Measurements from ENCODE around the gene SLC9A1. TPM values are rescaled to one million over a fixed set of nuclear protein-coding genes. Genes with fewer than 3 reads are reported as not detected.

SLC9A1 gene
- total RNA-seq, 1 experiment from 2014 or later, result 25.2 TPM

GRCh38 chr1:27099135-27099586 lies 55.8 kb downstream of the SLC9A1 start:
- H4K20me1 ChIP-seq (ENCODE audit: low read length), result no peaks in the 10 kb centered on the region
- ChIA-PET POLR2A (ENCODE audit: unreplicated experiment) (no interaction called here), CTCF (interaction anchor here (0.6 to 5.3 kb wide), 7 partner anchors 13 to 200 kb away, joined by 3 to 102 read pairs (median 3); no protein-coding TSS in a partner anchor)
- peak overlapping the region; percentile 67 for H3K4me2 ChIP-seq (ENCODE audit: low read length)
- no peaks in the 10 kb centered on the region for H3K9me2 ChIP-seq (replicated peaks; ENCODE audit: low read length)
- peaks cover 28% of the 10 kb centered on the region for H3K4me1 ChIP-seq (ENCODE audit: insufficient read depth, low read length)
- intact Hi-C loops (cut with micrococcal nuclease), result no loop called here
- BruUV-seq (replicated peaks), result TSS peak; percentile 40
- no peak overlapping the region for H3K4me3 ChIP-seq (ENCODE audit: low read length)
- H3K27ac ChIP-seq (ENCODE audit: low read length), result peak overlapping the region; percentile 89
- TF ChIP-seq EZH2phosphoT487 (IDR thresholded peaks at IDR 0.05; ENCODE audit: borderline replicate concordance, low read length) (no peak), EZH2 (IDR thresholded peaks at IDR 0.05; ENCODE audit: low read length, unreplicated experiment) (no peak)
- TF ChIP-seq, protein P1, sequence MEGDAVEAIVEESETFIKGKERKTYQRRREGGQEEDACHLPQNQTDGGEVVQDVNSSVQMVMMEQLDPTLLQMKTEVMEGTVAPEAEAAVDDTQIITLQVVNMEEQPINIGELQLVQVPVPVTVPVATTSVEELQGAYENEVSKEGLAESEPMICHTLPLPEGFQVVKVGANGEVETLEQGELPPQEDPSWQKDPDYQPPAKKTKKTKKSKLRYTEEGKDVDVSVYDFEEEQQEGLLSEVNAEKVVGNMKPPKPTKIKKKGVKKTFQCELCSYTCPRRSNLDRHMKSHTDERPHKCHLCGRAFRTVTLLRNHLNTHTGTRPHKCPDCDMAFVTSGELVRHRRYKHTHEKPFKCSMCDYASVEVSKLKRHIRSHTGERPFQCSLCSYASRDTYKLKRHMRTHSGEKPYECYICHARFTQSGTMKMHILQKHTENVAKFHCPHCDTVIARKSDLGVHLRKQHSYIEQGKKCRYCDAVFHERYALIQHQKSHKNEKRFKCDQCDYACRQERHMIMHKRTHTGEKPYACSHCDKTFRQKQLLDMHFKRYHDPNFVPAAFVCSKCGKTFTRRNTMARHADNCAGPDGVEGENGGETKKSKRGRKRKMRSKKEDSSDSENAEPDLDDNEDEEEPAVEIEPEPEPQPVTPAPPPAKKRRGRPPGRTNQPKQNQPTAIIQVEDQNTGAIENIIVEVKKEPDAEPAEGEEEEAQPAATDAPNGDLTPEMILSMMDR (conservative IDR thresholded peaks at IDR 0.05; ENCODE audit: low read depth, low read length), result peak; percentile 37; the same call in 1 of the 2 replicates
- peak overlapping the region; percentile 55; the same call in 1 of the 2 replicates for H2AFZ ChIP-seq (ENCODE audit: low read length)
- no peaks in the 10 kb centered on the region for H3K27me3 ChIP-seq (ENCODE audit: low read length)
- no peak; the same call in 1 of the 2 replicates for ATAC-seq
- no peaks in the 10 kb centered on the region for H3K79me2 ChIP-seq (ENCODE audit: low read length)
- peak overlapping the region; percentile 65 for H3K9ac ChIP-seq (ENCODE audit: low read length)
- 0 out of 2 replicates have a peak, but pooled peaks cover 3% of the 10 kb centered on the region for H3K36me3 ChIP-seq (ENCODE audit: low read depth, low read length)
- DNase-seq, result no peak
- no peaks in the 10 kb centered on the region for H3F3A ChIP-seq (ENCODE audit: low read length, unreplicated experiment)
- H3K9me3 ChIP-seq (ENCODE audit: low read length), result no peaks in the 10 kb centered on the region

DNA sequence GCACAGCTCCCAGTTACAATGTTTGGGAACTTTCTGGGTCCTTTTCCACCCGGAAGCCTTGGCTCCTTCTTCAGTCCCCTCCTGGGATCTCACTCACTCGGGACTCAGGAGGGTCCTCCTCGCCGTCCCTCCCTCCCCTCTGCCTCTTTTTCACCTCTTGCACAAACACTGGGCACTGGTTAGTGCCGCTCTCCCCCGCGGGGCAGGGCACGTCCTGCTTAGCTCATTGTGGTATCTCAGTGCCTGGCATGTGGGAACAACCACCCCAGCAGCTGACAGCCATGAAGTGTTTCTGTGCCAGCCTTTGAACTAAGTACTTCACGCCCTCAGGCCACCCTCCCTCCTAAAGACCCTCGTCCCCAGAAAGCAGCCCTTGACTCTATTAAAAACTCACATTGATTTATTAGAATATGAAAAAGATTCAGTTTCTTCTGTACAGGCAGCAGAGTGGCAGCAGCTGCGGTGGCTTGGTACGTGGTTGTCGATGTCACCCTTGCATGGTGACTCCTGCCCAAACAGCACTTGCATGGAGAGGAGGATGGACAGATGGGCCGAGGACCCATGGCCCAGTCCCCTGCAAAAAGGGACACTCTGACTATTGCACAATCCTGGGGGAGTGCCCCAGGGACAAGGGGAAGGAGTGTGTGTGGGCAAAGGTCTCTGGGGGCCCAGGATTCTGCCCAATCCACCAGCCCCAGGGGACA lies 56.3 kb downstream of the SLC9A1 start:
- H3F3A ChIP-seq (ENCODE audit: low read length, unreplicated experiment), result no peaks in the 10 kb centered on the region
- no peaks in the 10 kb centered on the region for H3K9me2 ChIP-seq (replicated peaks; ENCODE audit: low read length)
- ChIA-PET POLR2A (ENCODE audit: unreplicated experiment) (no interaction called here), CTCF (interaction anchor here (1.0 to 5.3 kb wide), 3 partner anchors 54 to 201 kb away, joined by 3 to 102 read pairs (median 3); no protein-coding TSS in a partner anchor)
- BruUV-seq (replicated peaks), result no TSS peak
- intact Hi-C loops (cut with micrococcal nuclease), result no loop called here
- no peaks in the 10 kb centered on the region for H3K27me3 ChIP-seq (ENCODE audit: low read length)
- peak overlapping the region; percentile 89 for H3K27ac ChIP-seq (ENCODE audit: low read length)
- H3K36me3 ChIP-seq (ENCODE audit: low read depth, low read length), result 0 out of 2 replicates have a peak, but pooled peaks cover 3% of the 10 kb centered on the region
- DNase-seq (no peak), ATAC-seq (no peak)
- H3K4me2 ChIP-seq (ENCODE audit: low read length), result peak overlapping the region; percentile 67
- H3K9me3 ChIP-seq (ENCODE audit: low read length), result no peaks in the 10 kb centered on the region
- H3K9ac ChIP-seq (ENCODE audit: low read length), result peak overlapping the region; percentile 65
- peaks cover 28% of the 10 kb centered on the region for H3K4me1 ChIP-seq (ENCODE audit: insufficient read depth, low read length)
- no peak for TF ChIP-seq EZH2phosphoT487 (IDR thresholded peaks at IDR 0.05; ENCODE audit: borderline replicate concordance, low read length)
- no peak for TF ChIP-seq EZH2 (IDR thresholded peaks at IDR 0.05; ENCODE audit: low read length, unreplicated experiment)
- TF ChIP-seq, protein P1 (conservative IDR thresholded peaks at IDR 0.05; ENCODE audit: low read depth, low read length), result no peak
- no peaks in the 10 kb centered on the region for H3K79me2 ChIP-seq (ENCODE audit: low read length)
- H4K20me1 ChIP-seq (ENCODE audit: low read length), result no peaks in the 10 kb centered on the region
- H2AFZ ChIP-seq (ENCODE audit: low read length), result no peak overlapping the region
- no peak overlapping the region for H3K4me3 ChIP-seq (ENCODE audit: low read length)

All from PC-3 (cell line).